PC-3 (cell line): ENCODE measurements around the gene SENP5.

Experiments used
- EZH2 ChIP-seq: fragments of 300-600 bp; sonication (generic); IDR thresholded peaks from one replicate; pipeline ENCODE4 v1.6.1; 2017; ENCODE audit warnings: antibody characterized with exemption, mild to moderate bottlenecking, low read length; ENCODE audit not compliant: unreplicated experiment
- EZH2phosphoT487 ChIP-seq: fragments of 300-600 bp; sonication (generic); IDR thresholded peaks from 2 replicates; pipeline ENCODE4 v1.6.1; 2018; ENCODE audit warnings: mild to moderate bottlenecking, antibody characterized with exemption, low read length, borderline replicate concordance
- TF ChIP-seq, protein P1 (sequence below): fragments of 300-600 bp; sonication (generic); conservative IDR thresholded peaks from 2 replicates; pipeline ENCODE4 v1.5.1; 2017; ENCODE audit warnings: antibody characterized with exemption, low read depth, mild to moderate bottlenecking, low read length

DNA sequence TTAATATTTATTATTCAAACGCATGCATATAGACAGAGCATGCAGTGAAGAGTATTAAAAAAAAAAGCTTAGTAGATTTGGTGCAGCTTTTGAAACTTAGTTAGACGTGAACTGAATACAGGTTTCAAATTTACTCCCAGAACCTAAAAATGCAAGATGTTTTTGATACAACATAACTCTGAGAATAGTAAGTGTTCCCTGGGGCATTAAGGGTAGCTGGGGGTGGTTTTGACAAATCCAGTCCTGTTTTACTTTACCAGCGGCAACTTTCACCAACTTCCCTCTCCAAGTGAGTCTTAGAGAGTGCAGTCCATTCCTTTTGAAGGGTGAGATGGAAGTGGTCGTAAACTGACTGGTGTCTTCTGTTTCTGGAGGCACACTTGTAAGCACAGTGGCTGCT, 63.4 kb downstream of the SENP5 start:
- TF ChIP-seq, protein P1, sequence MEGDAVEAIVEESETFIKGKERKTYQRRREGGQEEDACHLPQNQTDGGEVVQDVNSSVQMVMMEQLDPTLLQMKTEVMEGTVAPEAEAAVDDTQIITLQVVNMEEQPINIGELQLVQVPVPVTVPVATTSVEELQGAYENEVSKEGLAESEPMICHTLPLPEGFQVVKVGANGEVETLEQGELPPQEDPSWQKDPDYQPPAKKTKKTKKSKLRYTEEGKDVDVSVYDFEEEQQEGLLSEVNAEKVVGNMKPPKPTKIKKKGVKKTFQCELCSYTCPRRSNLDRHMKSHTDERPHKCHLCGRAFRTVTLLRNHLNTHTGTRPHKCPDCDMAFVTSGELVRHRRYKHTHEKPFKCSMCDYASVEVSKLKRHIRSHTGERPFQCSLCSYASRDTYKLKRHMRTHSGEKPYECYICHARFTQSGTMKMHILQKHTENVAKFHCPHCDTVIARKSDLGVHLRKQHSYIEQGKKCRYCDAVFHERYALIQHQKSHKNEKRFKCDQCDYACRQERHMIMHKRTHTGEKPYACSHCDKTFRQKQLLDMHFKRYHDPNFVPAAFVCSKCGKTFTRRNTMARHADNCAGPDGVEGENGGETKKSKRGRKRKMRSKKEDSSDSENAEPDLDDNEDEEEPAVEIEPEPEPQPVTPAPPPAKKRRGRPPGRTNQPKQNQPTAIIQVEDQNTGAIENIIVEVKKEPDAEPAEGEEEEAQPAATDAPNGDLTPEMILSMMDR: no peak
- TF ChIP-seq EZH2: no peak
- TF ChIP-seq EZH2phosphoT487: no peak
